ENCODE results near the gene APOD. TPM values are rescaled to one million over a fixed set of nuclear protein-coding genes. Genes with fewer than 3 reads are reported as not detected.

The APOD gene
- total RNA-seq, 4 donors from 2014 or later, result 22.3 to 68.2 (median 35.6) TPM

DNA sequence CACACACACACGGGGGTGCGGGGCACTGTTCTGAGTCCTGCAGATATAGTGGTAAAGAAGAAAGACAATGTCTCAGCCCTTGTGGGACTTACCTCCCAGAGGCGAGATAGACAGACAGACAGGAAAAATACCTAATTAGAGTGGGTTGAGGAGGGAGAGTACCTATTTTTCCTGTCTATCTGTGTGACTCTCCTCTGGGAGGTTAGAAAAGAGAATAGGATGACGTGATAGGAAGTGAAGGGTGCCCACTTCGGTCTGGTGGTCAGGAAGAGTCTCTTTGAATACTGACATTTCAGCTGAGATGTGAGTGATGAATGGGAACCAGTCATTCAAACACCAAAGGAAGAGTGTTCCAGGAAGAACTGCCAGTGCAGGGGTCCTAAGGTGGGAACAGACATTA is 4.1 kb upstream of the APOD start:
- peaks cover 0 to 4% of the 10 kb centered on the region in 2 donors for H3K27me3 ChIP-seq
- no peaks in the 10 kb centered on the region for H3K4me1 ChIP-seq
- TF ChIP-seq POLR2A (IDR thresholded peaks at IDR 0.05), result no peak
- TF ChIP-seq CTCF (IDR thresholded peaks at IDR 0.05), result no peak
- H3K27ac ChIP-seq, result no peak overlapping the region
- H3K4me3 ChIP-seq, result no peak overlapping the region
- no peak for DNase-seq
- no peaks in the 10 kb centered on the region for H3K36me3 ChIP-seq
- H3K9me3 ChIP-seq, result no peaks in the 10 kb centered on the region

GRCh38 chr3:195587406-195587805 is 3.7 kb upstream of the APOD start:
- H3K9me3 ChIP-seq, result no peaks in the 10 kb centered on the region
- peaks cover 0 to 4% of the 10 kb centered on the region in 2 donors for H3K27me3 ChIP-seq
- no peaks in the 10 kb centered on the region for H3K4me1 ChIP-seq
- DNase-seq, result no peak
- H3K27ac ChIP-seq, result no peak overlapping the region
- no peak overlapping the region for H3K4me3 ChIP-seq
- no peaks in the 10 kb centered on the region for H3K36me3 ChIP-seq
- no peak for TF ChIP-seq CTCF (IDR thresholded peaks at IDR 0.05)
- TF ChIP-seq POLR2A (IDR thresholded peaks at IDR 0.05), result no peak

DNA sequence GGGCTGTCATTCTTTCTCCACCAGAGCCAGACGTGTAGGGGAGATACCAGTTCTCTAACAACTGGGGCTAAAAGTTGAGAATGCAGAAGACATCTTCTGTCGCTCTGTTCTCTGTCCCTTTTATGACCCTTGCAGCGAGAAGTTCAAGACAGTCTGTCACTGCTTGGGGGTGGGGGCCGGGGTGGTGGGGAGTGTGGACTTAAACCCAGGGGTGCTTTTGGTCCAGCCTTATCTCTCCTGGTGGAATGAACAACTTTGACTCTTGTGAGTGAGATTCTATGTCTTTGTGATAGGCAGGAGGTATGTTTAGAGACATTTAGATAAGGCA is 767 bp upstream of the APOD start:
- TF ChIP-seq CTCF (IDR thresholded peaks at IDR 0.05), result no peak
- TF ChIP-seq POLR2A (IDR thresholded peaks at IDR 0.05), result no peak
- DNase-seq, result no peak

DNA sequence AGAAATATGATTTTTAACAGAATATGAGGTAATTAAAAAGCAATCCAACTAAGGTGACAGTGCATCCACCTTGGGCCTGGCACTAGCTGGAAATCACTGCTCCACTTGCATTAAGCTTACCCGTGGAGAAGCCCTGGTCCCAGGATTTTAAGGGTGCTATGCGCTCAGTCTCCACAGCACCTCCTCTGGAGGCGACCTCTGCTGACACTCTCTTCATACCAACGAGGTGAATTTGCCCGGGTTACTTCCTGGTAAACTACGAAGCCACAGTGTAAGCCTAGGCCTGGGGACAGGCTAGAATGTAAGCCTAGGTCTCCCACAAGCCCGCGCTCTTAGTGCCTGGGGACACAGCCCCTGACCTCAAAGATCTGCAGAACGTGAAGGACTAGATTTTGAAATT is 793 bp downstream of the APOD start:
- no peak for DNase-seq
- peak in 2 of 6 experiments; percentile 11 to 15 for TF ChIP-seq CTCF (IDR thresholded peaks at IDR 0.05)
- TF ChIP-seq POLR2A (IDR thresholded peaks at IDR 0.05), result no peak
- Histone ChIP-seq H3K27me3 (no peaks in the 10 kb centered on the region), H3K4me1 (no peaks in the 10 kb centered on the region), H3K4me3 (peak overlapping the region in 1 of 4 donors; percentile 9), H3K9me3 (no peaks in the 10 kb centered on the region), H3K36me3 (no peaks in the 10 kb centered on the region), H3K27ac (no peak overlapping the region)

More for the DNA sequence above, 767 bp upstream of the APOD start:
- no peaks in the 10 kb centered on the region for H3K36me3 ChIP-seq
- H3K27me3 ChIP-seq, result peaks cover 0 to 4% of the 10 kb centered on the region in 2 donors
- H3K9me3 ChIP-seq, result no peaks in the 10 kb centered on the region
- H3K4me1 ChIP-seq, result no peaks in the 10 kb centered on the region
- H3K27ac ChIP-seq, result peak overlapping the region in 1 of 4 donors; percentile 18
- H3K4me3 ChIP-seq, result no peak overlapping the region

DNA sequence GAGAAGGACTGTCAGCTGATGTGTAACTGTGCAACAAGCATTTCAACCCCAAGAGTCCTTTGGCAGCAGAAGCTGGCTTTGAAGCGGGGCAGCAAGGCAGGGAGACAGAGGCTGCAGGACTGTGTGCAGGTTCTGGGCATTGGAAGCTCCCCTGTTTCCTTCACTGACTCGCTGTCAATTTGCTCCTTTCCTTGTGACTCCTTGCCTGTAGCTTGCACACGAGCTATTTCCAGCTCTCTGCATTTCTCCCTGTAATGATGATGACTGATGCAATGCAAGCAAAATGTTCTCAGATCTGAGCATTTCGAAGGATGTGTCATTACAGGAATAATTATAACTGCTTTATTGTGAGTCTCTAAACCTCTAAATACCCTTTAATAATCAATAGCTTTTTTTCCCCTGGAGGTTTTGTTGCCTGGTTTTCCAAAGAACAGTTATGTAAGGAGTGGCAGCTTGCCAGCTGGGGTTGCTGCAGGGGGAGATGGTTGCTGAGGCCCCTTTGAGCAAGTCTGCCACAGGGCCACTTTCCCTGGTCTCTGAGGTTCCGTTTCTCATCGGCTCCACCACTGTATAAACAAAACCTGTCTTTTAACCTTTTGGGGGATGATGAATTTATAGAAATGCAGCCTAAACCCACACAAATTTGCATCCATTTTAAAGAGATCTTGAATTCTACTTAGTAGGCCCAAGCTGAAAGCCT is 2.8 kb downstream of the APOD start:
- TF ChIP-seq CTCF (IDR thresholded peaks at IDR 0.05) (no peak), POLR2A (IDR thresholded peaks at IDR 0.05) (no peak)
- no peaks in the 10 kb centered on the region for H3K4me1 ChIP-seq
- H3K9me3 ChIP-seq, result no peaks in the 10 kb centered on the region
- H3K27ac ChIP-seq, result no peak overlapping the region
- H3K4me3 ChIP-seq, result no peak overlapping the region
- no peaks in the 10 kb centered on the region for H3K36me3 ChIP-seq
- no peaks in the 10 kb centered on the region for H3K27me3 ChIP-seq
- DNase-seq, result no peak

- no peak for TF ChIP-seq POLR2A (IDR thresholded peaks at IDR 0.05)
- Histone ChIP-seq H3K36me3 (no peaks in the 10 kb centered on the region), H3K4me1 (no peaks in the 10 kb centered on the region), H3K27ac (no peak overlapping the region), H3K27me3 (no peaks in the 10 kb centered on the region), H3K9me3 (no peaks in the 10 kb centered on the region), H3K4me3 (no peak overlapping the region)
- DNase-seq, result no peak
Observed at GRCh38 chr3:195579281-195579680, 4.5 kb downstream of the APOD start.
